Raji (cell line): ENCODE data around the gene PDE7B.

Experiments used
- POLR2A ChIP-seq: IDR thresholded peaks from 2 replicates; pipeline ENCODE4 v1.6.1; 2011; ENCODE audit warnings: low read depth, low read length, control low read depth; ENCODE audit not compliant: insufficient read depth

Gene PDE7B

DNA sequence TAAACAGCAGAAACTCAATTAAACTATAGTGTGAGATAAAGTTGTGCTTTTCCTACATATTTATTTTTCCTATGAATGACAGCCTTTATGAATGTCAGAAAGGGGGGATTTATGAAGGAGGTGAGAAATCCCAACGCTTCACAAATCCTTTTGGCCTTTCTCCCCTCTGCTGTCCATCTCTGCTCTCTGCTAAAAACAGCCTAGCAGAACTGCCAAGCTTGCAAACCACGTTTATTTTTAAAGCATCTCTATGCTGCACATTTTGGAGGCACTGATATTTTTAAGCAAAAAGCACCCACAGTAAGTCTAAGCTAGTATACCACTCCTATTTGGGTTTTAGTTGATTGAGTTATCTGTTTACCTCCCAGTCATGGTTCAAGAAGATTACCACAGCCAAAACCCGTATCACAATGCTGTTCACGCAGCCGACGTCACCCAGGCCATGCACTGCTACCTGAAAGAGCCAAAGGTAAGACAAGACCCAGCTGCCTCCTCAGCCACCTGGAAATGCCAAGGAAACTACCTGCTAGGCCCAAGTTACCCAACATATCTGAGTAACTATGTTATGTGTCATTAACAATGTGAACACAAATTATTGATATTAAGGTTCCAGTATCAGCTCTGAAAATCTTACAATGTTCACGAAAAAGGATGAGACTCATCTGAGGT, 302.3 kb downstream of the PDE7B start:
- TF ChIP-seq POLR2A, result no peak

DNA sequence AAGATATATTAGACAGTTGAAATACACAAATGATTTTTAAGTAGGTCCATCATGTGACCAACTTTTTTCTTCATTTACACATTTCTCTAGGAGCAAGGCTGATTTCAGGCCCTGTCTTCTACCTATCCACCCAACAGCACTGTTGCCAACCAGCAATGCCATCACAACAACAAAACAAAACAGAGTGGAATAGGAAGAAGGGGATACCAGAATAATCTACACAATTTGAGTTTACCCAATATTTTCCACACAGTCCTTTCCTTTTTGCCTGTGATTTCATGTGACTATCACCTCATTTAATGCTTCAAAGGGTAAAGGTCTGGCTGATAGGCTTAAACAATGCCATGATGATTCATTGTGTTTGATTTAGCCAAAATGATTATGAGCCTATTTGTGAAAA, 303.7 kb downstream of the PDE7B start:
- no peak for TF ChIP-seq POLR2A

DNA sequence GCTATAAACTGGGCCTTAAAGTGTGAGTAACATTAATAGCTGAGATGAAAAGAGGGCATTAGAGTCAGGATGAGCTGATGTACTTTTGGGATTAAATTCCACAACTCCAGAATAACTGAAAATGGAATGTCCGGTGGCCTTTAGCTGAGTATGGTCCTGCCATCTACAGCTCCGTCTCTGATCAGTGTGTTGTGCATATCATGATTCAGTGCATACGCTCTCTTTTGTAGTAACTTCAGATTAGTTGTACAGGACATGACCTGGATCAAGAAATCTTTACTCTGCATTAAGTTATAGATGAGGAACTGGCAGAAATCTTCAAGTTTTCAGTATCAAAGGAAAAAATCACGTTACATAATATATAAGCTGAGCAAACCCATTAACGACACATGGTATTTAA, 306.2 kb downstream of the PDE7B start:
- TF ChIP-seq POLR2A, result no peak

DNA sequence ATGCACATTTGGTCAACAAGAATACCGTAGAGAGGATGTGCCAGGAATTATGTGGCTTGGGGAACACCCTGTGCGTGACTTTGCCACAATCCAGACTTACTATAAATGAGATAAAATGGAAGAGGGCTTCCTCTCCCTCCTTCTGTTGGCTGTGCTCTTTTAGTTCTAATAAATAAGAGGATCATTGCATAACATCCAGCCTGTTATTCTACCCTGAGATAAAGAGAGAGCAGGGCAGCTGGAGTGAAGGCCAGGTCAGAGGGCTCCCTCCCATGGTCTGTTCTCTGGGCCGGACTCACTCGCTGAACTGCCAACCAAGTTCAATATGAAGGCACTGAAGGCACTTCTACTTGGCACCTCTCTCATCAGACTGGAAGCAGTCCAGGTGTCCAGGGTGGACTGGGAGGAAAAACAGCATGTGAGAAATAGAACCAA, 306.9 kb downstream of the PDE7B start:
- TF ChIP-seq POLR2A, result no peak

DNA sequence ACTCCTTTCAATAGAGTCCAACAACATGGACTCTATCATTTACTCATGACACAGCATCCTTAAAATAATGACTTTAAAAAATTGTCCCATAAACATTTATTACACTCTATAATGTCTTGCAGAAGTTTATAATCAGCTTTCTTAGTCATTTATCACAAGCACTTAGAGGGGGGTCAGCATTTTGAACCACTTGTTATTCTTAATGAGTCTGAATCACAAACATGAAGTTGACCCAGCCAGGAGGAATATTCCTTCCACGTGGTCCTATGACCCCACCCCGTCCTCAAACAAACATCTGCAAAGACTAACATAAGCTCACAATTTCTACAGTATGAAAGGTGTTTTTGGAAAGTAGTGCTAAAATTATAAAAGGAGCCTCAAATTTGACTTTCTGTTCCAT, 307.5 kb downstream of the PDE7B start:
- TF ChIP-seq POLR2A, result no peak

DNA sequence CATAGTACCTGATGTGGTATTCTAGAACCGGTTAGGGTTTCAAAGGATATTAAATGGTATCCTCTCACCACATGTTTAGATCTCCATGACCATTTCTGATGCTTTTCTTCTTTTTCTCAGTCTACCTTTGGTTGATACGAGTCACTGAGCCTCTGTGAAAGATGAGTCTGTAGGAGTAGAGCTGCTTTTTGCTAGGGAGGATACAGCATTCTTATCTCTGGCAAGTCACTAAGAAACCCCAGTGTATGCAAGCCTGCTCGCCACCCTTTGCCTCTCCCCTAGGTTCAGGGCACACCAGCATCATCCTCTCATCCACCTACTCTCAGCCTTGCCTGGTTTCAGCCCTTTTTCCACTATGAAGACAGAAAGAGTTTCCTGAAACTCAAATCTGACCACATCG, 308.7 kb downstream of the PDE7B start:
- no peak for TF ChIP-seq POLR2A

DNA sequence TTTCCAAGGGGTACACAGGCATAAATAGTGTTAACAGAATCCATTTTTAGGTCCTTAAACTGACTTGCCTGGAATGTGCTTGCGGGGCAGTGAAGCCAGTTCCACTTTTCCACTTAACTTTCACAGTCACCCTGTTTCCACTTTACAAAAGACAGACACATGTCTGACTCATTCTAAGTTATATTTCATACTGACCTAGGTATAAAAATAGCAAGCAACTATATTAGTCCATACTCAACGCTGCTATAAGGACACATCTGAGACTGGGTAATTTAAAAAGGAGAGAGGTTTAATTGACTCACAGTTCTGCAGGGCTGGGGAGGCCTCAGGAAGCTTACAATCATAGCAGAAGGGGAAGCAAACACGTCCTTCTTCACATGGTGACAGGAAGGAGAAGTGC, 310.4 kb downstream of the PDE7B start:
- no peak for TF ChIP-seq POLR2A

DNA sequence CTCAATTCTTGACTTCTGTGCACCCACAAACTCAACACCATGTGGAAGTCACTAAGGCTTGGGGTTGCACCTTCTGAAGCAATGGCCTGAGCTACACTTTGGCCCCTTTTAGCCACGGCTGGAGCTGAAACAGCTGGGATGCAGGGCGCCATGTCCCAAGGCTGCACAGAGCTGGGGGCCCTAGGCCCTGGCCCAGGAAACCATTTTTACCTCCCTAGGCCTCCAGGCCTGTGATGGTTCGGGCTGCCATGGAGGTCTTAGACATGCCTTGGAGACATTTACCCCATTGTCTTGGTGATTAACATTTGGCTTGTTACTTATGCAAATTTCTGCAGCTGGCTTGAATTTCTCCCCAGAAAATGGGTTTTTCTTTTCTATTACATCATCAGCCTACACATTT, 311.8 kb downstream of the PDE7B start:
- TF ChIP-seq POLR2A, result no peak

DNA sequence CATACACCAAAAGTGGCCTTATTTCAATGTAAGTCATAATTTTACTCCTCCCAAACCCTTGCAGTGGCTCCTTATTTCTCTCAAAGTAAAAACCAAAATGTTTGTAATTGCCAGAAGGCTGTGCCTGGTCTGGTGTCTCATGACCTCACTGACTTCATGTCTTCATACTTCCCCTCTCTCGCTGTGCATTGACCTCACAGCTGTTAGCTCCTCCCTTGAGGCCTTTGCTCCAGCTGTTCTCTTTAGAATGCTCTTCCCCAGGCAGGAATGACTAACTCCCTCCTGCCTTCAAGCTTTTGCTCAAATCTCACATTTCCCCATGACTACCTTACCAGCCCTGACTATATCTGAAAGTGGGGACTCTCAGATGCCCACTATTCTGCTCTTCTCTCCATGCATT, 315.3 kb downstream of the PDE7B start:
- TF ChIP-seq POLR2A, result no peak

DNA sequence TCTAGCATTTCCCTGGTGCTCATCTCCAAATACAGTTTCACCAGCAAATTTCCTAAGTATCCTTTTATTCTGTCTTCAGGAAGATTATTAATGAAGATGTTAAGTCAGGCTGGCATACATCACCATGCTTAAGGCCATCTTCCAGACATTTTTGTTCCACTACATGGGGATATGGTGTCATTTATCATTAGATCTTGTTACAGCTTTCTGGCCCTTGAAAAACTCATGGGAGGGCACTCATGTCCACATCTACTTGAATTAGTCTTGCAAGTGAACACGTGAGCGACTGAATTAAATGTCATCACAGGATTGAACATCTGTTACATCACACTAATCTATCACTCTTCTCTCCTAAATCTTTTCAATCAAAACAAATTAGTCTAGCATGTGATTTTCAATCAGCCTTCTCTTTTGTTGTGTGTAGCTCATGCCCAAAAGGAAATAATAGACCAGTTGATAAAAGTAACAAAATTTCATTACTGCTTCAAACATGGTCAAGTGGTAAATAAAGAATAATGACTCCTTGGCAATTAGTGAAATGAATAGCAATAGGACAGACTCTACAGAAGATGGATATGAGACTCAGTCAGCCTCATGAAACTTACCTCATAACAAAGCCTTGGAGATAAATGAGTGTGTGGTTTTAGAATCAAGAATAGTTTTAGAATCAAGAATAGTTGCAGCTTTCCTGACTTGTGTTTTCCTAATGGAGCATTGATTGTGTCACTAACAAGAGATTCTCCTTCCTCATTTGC, 318.1 kb downstream of the PDE7B start:
- TF ChIP-seq POLR2A, result no peak

DNA sequence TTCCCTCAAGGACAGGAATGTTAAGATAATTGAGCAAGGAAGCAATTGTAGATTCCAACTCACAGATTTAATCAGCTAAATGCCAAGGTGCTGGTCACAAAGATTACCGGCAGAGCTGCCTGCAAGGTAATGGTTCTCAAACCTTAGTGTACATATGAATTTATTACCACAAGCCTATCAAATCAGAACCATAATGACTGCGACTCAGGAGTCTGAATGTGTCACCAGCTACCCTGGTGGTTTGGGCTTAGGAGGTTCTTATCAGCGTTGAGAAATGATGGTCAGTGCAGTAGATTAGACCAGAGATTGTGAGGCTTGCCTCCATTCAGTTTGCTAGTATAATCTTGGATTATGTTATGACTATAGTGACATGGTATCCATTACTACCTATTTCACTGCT, 319.7 kb downstream of the PDE7B start:
- no peak for TF ChIP-seq POLR2A

DNA sequence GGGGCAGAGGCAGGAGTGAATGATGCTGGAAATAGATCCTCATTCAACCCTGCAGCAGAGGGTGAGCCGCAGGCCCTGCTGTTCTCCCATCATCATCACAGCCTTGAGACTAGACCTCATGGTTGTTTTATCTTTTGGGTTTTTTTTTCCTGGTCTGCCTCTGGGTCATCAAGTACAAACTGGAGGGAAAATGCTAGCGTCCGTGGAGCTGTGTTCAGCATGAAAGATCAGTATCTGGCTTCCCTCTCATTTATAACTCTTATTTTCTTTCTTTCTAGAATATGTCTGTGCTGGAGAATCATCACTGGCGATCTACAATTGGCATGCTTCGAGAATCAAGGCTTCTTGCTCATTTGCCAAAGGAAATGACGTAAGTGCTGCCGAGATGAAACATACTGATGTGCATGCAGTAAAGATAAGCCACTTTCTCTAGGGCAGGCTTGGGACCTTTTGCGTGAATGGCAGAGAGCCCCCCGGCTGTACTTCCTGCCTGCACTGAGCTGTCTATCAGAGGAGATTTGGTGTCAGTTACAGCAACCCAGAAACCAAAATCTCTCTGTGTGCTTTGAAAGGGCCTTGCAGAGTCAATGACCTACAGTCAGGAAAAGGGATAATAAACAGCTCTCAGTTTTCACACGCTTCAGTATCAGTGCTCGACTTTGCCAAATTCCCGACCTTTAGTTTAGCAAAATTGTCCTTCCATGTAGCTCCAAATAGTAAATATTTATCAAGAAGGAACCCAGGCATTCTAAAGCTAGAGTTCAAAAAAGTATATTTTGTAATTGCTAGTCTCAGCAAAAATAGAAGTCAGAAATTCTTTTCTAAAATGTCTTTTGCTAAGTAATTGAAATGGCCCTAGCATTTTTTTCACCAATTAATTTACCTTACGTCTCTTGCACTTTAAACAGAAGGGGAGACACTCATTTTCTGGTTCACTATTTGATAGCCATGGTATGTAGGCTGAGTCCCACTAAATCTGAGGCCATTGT, 322.3 kb downstream of the PDE7B start:
- TF ChIP-seq POLR2A, result no peak

DNA sequence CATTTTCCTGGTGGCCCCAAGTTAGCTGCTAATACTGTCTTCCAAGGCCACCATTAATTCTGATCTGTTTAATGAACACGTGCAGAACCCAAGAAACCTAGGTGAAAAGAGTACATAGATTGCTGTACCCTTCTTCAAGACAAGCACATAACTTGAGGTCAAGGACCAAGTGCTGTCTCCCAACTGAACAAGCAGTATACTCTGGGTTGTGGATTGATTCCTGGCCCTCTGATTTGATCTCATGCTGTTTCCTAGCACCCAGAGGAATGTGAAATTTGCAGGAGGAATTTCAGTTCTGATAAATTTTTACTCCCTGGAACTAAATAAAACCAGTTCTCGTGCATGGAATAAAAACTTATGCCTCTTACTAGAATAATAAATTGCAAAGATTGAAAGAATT, 323.0 kb downstream of the PDE7B start:
- TF ChIP-seq POLR2A, result no peak

DNA sequence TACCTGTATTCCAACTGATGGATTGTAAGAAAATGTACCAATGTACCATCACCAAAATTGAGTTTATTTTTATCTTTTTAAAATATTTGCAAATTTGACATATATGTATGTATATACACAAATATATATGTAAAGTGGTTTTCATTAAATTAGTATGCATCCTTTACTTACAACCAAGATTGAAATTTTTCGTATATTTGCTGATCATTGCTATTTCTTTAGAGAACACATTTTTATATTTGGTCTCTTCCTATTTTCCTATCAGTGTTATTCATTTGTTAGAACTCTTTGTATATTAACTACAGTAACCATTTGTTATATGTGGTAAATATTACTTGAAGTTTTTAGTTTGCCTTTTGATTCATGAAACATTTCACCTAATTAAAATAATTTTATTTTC, 324.4 kb downstream of the PDE7B start:
- TF ChIP-seq POLR2A, result no peak

DNA sequence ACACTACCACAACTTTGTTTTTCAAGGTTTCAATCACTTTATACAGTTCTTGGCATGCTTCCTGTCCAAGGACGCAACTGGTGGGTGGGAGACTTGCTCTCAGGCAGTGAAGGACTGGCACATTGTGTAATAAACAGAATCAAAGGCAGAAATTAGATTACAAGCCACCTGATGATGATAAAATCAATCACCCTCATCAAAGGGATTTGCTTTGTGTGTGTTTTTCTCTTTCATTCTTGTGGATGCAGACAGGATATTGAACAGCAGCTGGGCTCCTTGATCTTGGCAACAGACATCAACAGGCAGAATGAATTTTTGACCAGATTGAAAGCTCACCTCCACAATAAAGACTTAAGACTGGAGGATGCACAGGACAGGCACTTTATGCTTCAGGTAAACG, 327.2 kb downstream of the PDE7B start:
- TF ChIP-seq POLR2A, result no peak
